HUDEP-2 (cell line): ENCODE measurements around the gene MPC1.

ENCODE experiments used
- DNase-seq, 76 experiments: peaks; one replicate each; lab custom pipeline; 2025; ENCODE audit not compliant: unreplicated experiment in 76 of 76; lab: John Stamatoyannopoulos, UW

MPC1 gene

GRCh38 chr6:166382933-166383801 is at the start of gene MPC1:
TSS of gene MPC1 (minus strand) at chr6:166382940. CDS start at chr6:166382876, 64 bp downstream.
- DNase-seq, result peak in 74 of 76 experiments; percentile 72 to 99 (median 97)

GRCh38 chr6:166430269-166430668 is 47.5 kb upstream of the MPC1 start:
- no peak for DNase-seq

DNA sequence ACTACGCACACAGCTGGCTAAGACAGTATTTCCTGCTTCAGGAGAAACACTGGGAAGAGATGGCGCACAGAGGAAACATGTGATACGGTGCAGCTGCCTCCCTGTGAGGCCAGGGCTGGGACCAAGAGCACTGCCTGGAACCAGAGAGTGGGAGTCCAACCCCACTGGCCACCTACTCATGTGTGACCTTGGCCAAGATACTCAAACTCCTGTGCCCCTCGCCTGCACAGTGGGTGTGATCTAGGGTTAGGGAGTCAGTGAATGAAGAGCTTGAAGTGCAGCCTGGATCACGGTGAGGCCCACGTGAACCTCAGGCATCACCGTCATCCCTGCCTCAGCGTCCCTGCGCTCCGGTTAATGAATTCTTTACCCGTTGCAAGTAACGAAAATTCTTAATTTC is 41.7 kb upstream of the MPC1 start:
- no peak for DNase-seq

DNA sequence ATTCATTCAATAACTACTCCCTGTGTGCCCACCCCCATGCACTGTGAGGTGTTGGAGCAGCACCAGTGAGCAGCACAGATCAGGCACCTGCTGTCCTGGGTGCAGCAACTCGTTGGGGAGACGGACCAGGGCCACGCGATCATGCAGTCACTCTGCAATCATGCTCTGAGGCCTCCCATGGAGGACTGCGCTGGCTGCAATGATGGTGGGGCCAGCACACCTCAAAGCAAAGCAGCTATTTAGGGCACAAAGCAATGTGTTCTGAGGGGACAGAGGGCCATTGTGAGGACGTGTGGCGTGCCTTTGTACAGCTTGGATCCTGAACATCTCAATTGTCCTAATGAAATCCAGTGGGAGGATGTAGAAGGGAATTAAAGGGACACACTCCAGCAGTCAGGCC is 41.0 kb upstream of the MPC1 start:
- no peak for DNase-seq

DNA sequence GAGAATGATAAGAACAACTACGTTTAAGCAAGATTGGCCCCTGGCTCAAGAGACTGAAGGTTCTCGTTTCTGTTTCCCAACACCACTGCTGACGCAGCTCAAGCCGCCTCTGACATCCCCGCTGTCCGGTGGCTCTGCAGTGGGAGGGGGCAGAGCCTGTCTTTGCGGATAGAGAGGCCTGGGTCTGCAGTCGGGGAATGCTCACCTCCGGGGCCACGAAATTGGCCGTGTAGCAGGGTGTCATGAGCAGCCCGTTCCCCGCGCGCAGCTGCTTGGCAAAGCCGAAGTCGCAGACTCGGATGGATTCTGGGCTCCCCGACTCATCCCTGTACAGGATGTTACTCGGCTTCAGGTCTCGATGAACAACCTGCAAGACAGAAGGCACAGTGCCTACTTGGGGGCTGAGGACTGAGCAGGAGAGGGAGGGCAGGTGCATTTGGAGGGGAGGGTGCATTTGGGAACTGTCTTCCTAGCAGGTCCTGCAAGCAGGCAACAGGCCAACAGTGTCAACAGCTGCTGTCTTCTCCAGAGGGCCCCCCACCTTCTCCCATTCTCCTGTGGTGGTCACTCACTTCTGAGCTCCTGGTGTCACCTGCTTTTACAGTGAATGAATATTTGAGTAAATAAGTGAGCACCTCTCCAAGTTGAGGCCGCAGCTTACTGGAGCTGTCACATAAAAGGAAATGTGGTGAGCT is 40.5 kb upstream of the MPC1 start:
- no peak for DNase-seq

DNA sequence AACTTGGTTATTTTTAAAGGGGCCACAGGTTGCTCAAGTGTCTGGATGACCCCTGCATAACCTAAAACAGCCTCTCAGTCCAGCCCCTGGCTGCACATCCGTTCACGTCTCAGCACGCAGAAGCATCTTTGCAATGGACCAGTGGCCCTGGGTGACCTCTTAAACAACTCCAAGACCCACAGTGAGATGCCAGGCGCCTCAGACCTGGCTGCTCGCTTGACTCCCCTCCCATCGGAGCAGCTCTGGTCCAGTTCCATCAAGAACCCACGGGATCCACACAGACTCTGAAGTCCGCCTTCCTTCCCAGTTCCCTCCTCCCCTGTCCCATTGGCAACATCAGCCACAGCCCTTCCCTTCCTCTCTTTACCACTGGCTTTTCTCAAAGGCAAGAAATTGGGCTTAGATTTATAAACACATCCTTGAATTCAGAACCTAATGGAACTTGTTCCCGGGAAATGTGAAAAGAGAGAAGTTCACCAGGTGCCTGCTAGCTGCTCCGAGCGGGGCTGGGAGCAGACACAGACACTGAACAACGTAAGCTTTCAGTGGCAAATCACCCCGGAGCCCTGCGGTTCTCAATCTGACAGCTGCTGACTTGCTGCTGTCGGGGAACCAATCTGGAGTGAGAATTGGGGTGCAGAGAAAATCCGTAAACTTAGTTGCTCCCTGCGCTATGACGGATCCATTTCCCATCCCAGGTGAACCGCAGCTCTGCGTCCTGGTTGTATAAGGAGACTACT is 39.6 kb upstream of the MPC1 start:
- DNase-seq, result no peak

DNA sequence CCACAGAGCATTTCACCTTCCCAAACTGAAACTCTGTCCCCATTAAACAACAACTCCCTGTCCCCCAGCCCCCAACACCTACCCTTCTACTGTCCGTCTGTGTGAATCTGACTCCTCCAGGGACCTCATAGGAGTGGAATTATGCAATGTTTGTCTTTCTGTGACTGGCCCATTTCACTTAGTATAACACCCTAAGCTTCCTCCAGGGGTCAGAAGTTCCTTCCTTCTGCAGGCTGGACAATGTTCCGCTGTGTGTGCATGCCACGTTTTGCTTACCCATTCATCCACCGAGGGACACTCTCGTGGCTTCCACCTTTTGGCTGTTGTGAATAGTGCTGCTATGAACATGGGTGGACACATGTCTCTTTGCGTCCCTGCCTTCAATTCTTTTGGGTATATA is 37.6 kb upstream of the MPC1 start:
- DNase-seq, result peak in 1 of 76 experiments; percentile 38

DNA sequence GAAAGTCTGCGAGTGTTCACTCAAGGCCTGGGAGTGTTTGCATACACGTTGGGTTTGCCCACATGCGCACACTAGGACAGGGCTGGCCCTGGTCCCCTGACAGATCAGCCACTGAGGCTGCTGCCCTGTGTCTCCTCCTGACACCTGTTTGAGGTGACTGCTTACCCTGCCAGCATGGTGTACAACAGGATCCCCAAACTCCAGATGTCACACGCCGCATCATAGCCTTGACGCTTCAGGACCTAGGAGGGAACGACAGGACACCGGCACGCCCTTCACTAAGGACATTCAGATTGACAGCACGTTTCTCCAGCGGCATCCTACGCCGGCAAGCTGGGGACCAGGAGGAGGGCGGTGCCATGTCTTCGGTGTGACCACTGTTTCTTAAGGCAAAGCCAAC is 37.0 kb upstream of the MPC1 start:
- DNase-seq, result no peak

DNA sequence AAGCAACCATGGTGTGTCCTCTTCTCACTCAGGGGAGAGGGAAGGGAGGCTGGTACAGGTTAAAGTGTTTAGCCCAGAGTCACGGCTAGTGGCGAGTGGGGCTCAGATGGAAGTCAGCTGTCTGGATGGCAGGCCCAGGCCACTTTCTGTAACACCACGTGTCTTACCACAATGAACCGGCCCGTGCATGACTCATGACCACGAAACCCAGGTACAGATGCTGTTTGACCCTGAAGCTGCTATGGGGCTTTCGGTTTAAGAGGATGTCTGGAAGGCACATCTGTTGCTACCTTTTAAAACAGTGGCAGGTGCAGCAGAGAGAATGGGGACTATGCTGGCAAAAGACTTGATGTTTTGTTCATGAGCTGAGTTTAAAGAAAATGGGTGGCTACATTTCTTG is 36.5 kb upstream of the MPC1 start:
- DNase-seq, result no peak

GRCh38 chr6:166418691-166419143 is 36.0 kb upstream of the MPC1 start:
- no peak for DNase-seq

DNA sequence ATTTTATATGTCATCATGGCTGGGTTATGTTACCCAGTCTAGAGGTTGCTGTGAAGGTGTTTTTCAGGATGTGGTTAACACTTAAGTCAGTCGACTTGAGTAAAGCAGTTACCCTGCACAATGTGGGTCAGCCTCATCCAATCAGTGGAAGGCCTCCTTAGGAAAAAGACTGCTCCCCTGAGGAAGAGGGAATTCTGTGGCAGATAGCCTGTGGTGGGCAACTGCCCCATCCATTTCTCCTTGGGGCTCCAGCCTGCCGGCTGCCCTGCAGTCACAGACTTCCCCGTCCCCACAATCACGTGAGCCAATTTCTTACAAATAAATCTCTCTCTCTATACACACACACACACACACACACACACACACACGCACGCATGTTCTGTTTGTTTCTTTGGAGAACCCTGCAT is 34.5 kb upstream of the MPC1 start:
- DNase-seq, result no peak

DNA sequence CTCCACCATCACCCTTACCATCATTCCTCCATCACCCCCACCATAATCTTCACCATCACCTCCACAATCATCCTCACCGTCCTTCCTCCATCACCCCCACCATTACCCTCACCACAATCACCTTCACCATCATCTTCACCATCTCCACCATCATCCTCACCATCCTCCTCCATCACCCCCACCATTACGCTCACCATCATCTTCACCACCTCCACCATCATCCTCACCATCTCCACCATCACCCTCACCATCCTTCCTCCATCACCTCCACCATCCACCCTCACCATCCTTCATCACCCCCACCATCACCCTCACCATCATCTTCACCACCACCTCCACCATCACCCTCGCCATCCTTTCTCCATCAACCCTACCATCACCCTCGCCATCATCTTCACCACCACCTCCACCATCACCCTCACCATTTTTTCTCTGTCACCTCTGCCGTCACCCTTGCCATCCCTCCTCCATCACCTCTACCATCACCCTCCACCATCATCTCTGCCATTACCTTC is 33.1 kb upstream of the MPC1 start:
- DNase-seq, result no peak

DNA sequence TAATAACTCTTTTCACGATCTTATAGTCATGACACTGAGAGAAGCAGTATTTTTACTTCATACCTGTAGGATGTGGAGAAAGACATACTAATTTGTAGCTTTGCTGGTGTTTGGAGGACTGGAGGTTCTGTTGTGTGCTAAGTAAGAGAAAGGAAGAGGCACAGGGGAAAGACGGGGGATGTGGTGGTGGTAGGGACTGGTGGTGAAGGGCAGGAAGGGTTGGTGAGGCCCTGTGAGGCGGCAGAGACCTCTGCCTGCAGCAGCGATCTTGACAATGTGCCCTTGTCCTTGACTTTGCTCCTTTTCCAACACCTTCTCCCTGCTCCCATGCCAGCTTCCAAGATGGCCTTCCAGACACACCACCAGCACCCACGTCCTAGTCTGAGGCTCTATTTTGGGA is 32.6 kb upstream of the MPC1 start:
- DNase-seq, result no peak

DNA sequence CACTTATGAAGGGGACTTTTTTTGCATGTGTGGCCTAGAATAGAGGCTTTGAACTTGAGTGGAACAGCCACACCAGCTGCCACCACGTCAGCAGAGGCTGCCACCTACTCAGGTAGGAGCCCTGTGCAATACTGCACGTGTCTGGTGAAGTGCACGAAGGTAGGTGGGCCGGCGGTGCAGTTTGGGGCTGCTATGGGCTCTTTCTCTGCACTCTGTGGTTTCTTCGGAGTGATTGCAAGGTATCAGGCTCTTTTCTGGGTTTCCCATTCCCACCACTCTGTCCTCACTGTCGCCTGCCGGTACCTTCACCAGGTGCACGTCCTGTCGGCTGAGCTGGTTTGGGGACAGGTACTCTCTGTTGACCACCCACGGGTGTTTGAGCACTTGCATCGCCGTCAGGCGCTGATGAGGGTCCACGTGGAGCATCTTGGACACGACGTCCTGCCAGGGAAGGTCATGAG is 30.8 kb upstream of the MPC1 start:
- DNase-seq, result no peak

GRCh38 chr6:166412911-166413384 is 30.2 kb upstream of the MPC1 start:
- DNase-seq, result no peak

- no peak for DNase-seq
These were observed 29.6 kb upstream of the MPC1 start for GRCh38 chr6:166412156-166412910.

- DNase-seq, result no peak
These were observed 29.0 kb upstream of the MPC1 start for GRCh38 chr6:166411721-166412151.

DNA sequence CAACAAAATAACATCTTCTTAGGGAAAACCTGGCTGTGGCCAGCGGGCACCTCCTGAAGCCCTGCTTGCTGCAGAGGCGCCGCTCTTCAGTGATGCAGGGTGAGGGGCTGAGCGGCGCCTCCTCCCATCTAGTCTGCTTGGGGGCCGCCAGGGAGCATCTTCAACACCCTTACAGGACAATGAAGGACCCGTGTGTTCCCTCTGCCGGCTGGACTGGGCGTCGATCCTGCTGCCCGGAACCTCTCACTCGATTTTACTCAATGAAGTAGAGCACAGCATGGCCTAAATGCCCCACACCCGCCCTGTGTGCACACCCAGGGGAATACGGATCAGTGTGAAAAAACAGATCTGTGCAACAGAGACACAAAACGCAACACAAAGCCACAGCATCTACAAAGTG is 28.5 kb upstream of the MPC1 start:
- no peak for DNase-seq

DNA sequence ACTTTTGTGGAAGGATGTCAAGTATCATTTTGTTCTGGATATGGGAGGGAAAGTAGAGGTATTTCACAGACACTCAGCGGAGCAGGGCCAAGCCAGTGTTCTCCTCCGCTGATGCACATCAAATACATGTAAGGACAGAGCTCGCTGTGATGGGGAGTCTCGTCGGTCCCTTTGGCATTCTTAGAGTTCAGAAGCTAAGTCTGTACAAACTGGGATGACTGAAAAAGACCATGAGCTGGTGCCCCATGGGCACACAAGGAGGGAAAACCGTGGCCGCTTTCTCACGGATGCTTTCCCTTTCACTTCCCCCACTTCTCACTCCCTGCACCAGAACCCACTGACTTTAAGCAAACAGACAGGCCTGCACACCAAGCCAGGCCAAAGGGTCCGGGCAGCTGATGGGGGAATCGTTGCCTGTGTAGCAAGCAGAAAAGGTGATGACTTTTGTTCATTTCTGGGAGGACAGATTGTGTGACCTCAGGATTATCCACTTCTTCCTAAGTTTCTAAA is 27.7 kb upstream of the MPC1 start:
- no peak for DNase-seq
